Endothelial cell of umbilical vein (primary cell): ENCODE data around the gene CACNA1C.

Source experiments
- EZH2 ChIP-seq: IDR thresholded peaks from 2 replicates; pipeline ENCODE4 v1.6.1; 2012; ENCODE audit warnings: borderline replicate concordance, low read depth, mild to moderate bottlenecking, moderate library complexity, low read length, inconsistent platforms; ENCODE audit not compliant: severe bottlenecking
- MAX ChIP-seq: IDR thresholded peaks from 2 replicates; pipeline ENCODE4 v1.6.1; 2011; ENCODE audit not compliant: insufficient read depth, insufficient read length
- MYC ChIP-seq: IDR thresholded peaks from one replicate; pipeline ENCODE4 v1.6.1; 2011; ENCODE audit warnings: mild to moderate bottlenecking, low read depth, low read length
- POLR2A ChIP-seq: IDR thresholded peaks from 2 replicates; pipeline ENCODE4 v1.6.1; 2012; ENCODE audit warnings: low read depth, mild to moderate bottlenecking, control low read depth, low read length
- POLR2AphosphoS5 ChIP-seq: IDR thresholded peaks from 2 replicates; pipeline ENCODE4 v1.6.1; 2012; ENCODE audit warnings: low read depth, mild to moderate bottlenecking, control low read depth, low read length, moderate library complexity; ENCODE audit not compliant: insufficient read depth
- TF ChIP-seq, protein P1 (sequence below), 2 donors: IDR thresholded peaks; 1 replicate in 1 of 2; 2 replicates in 1 of 2; pipeline ENCODE4 v1.5.1; 2011; ENCODE audit warnings: low read length in 2 of 2, mild to moderate bottlenecking in 2 of 2, moderate library complexity in 2 of 2, control low read depth in 1 of 2, inconsistent platforms in 1 of 2, low read depth in 1 of 2; ENCODE audit not compliant: insufficient read depth in 1 of 2; ENCODE audit errors: extremely low read depth in 1 of 2

- TF ChIP-seq, protein P1, sequence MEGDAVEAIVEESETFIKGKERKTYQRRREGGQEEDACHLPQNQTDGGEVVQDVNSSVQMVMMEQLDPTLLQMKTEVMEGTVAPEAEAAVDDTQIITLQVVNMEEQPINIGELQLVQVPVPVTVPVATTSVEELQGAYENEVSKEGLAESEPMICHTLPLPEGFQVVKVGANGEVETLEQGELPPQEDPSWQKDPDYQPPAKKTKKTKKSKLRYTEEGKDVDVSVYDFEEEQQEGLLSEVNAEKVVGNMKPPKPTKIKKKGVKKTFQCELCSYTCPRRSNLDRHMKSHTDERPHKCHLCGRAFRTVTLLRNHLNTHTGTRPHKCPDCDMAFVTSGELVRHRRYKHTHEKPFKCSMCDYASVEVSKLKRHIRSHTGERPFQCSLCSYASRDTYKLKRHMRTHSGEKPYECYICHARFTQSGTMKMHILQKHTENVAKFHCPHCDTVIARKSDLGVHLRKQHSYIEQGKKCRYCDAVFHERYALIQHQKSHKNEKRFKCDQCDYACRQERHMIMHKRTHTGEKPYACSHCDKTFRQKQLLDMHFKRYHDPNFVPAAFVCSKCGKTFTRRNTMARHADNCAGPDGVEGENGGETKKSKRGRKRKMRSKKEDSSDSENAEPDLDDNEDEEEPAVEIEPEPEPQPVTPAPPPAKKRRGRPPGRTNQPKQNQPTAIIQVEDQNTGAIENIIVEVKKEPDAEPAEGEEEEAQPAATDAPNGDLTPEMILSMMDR (IDR thresholded peaks at IDR 0.05; ENCODE audit: extremely low read depth in 1 of 2, insufficient read depth in 1 of 2, low read depth in 1 of 2, low read length in 2 of 2) = no peak
- no peak for TF ChIP-seq POLR2A
- TF ChIP-seq MAX = no peak
- TF ChIP-seq EZH2 = no peak
- TF ChIP-seq POLR2AphosphoS5 = no peak
- TF ChIP-seq MYC = no peak
Observed at GRCh38 chr12:2205996-2206395, 153.2 kb downstream of the CACNA1C start.
